GM12891 (cell line): ENCODE data around the gene PCOLCE2.

Source experiments
- DNase-seq: peaks from one replicate; pipeline ENCODE4 v3.0.0; 2011; ENCODE audit warnings: low spot score; ENCODE audit not compliant: insufficient read length
- FAIRE-seq: peaks from 2 replicates; lab custom pipeline; 2011; peaks lifted over from hg19 to GRCh38; lab: Jason Lieb, UNC
- PAX5 ChIP-seq: IDR thresholded peaks from 2 replicates; pipeline ENCODE4 v1.6.1; 2011; ENCODE audit warnings: low read length, moderate library complexity, mild to moderate bottlenecking; ENCODE audit not compliant: insufficient read depth, severe bottlenecking
- POLR2A ChIP-seq: IDR thresholded peaks from 2 replicates; pipeline ENCODE4 v1.6.1; 2011; ENCODE audit warnings: low read depth, low read length, control low read depth
- POLR2AphosphoS5 ChIP-seq: IDR thresholded peaks from 2 replicates; pipeline ENCODE4 v1.6.1; 2011; ENCODE audit warnings: low read depth, low read length, control low read depth
- POU2F2 ChIP-seq: IDR thresholded peaks from 2 replicates; pipeline ENCODE4 v1.6.1; 2011; ENCODE audit warnings: low read depth, mild to moderate bottlenecking, control low read depth, low read length, moderate library complexity
- SPI1 ChIP-seq: IDR thresholded peaks from 2 replicates; pipeline ENCODE4 v1.6.1; 2011; ENCODE audit warnings: low read depth, low read length, control low read depth
- TAF1 ChIP-seq: IDR thresholded peaks from 2 replicates; pipeline ENCODE4 v1.6.1; 2011; ENCODE audit warnings: low read depth, low read length, control low read depth

The PCOLCE2 gene

GRCh38 chr3:142828703-142829305, 60.1 kb downstream of the PCOLCE2 start:
- FAIRE-seq (peak; percentile 98), DNase-seq (peak; percentile 44)
- TF ChIP-seq TAF1 (no peak), POLR2A (no peak), PAX5 (no peak), POLR2AphosphoS5 (no peak), POU2F2 (no peak), SPI1 (no peak)

GRCh38 chr3:142819179-142819578, 69.7 kb downstream of the PCOLCE2 start:
- no peak for DNase-seq
- no peak for FAIRE-seq
- TF ChIP-seq POLR2AphosphoS5 (no peak), POU2F2 (no peak), TAF1 (no peak), PAX5 (no peak), POLR2A (no peak), SPI1 (no peak)

- DNase-seq, result no peak
- TF ChIP-seq POLR2AphosphoS5 (no peak), PAX5 (no peak), TAF1 (no peak), POLR2A (no peak), POU2F2 (no peak), SPI1 (no peak)
- no peak for FAIRE-seq
These were observed 70.2 kb downstream of the PCOLCE2 start for GRCh38 chr3:142818651-142819050.

GRCh38 chr3:142817897-142818296, 71.0 kb downstream of the PCOLCE2 start:
- DNase-seq (no peak), FAIRE-seq (no peak)
- no peak for TF ChIP-seq POLR2A
- TF ChIP-seq TAF1, result no peak
- TF ChIP-seq PAX5, result no peak
- TF ChIP-seq POLR2AphosphoS5, result no peak
- TF ChIP-seq SPI1, result no peak
- TF ChIP-seq POU2F2, result no peak

GRCh38 chr3:142817356-142817755, 71.5 kb downstream of the PCOLCE2 start:
- no peak for DNase-seq
- FAIRE-seq, result no peak

GRCh38 chr3:142815803-142816202, 73.1 kb downstream of the PCOLCE2 start:
- FAIRE-seq (no peak), DNase-seq (no peak)
- TF ChIP-seq PAX5 (no peak), POU2F2 (no peak), POLR2AphosphoS5 (no peak), SPI1 (no peak), TAF1 (no peak), POLR2A (no peak)

More at GRCh38 chr3:142817356-142817755, 71.5 kb downstream of the PCOLCE2 start:
- no peak for TF ChIP-seq PAX5
- TF ChIP-seq SPI1, result no peak
- no peak for TF ChIP-seq POU2F2
- TF ChIP-seq POLR2AphosphoS5, result no peak
- TF ChIP-seq TAF1, result no peak
- no peak for TF ChIP-seq POLR2A

GRCh38 chr3:142809259-142809658, 79.6 kb downstream of the PCOLCE2 start:
- no peak for DNase-seq
- FAIRE-seq, result no peak
- no peak for TF ChIP-seq POLR2AphosphoS5
- TF ChIP-seq POLR2A, result no peak
- no peak for TF ChIP-seq PAX5
- TF ChIP-seq SPI1, result no peak
- TF ChIP-seq TAF1, result no peak
- TF ChIP-seq POU2F2, result no peak

- DNase-seq (no peak), FAIRE-seq (no peak)
- TF ChIP-seq POLR2A (no peak), SPI1 (no peak), TAF1 (no peak), POLR2AphosphoS5 (no peak), POU2F2 (no peak), PAX5 (no peak)
These were observed 80.6 kb downstream of the PCOLCE2 start for GRCh38 chr3:142808103-142808917.

GRCh38 chr3:142802891-142803290, 86.0 kb downstream of the PCOLCE2 start:
- FAIRE-seq (no peak), DNase-seq (no peak)
- TF ChIP-seq PAX5, result no peak
- TF ChIP-seq SPI1, result no peak
- no peak for TF ChIP-seq POLR2AphosphoS5
- no peak for TF ChIP-seq TAF1
- TF ChIP-seq POU2F2, result no peak
- no peak for TF ChIP-seq POLR2A
